ENCODE measurements around the gene RPRML. TPM values are rescaled to one million over a fixed set of nuclear protein-coding genes. Genes with fewer than 3 reads are reported as not detected.
"Not testable (repeated sequence)": the region's sequence is repeated elsewhere in the genome, so short reads cannot be mapped to it uniquely, and the experiment has no call there.

RPRML gene
- total RNA-seq, 4 donors from 2014 or later, result 0.59 TPM; not detected in 3

- Histone ChIP-seq H3K36me3 (peaks cover 0 to 28% (median 0%) of the 10 kb centered on the region in 3 donors), H3K9me3 (peaks cover 0 to 2% (median 0%) of the 10 kb centered on the region in 4 donors), H3K27me3 (no peaks in the 10 kb centered on the region), H3K4me3 (no peak overlapping the region), H3K27ac (no peak overlapping the region), H3K4me1 (no peaks in the 10 kb centered on the region)
- TF ChIP-seq POLR2A (IDR thresholded peaks at IDR 0.05) (no peak), EP300 (IDR thresholded peaks at IDR 0.05) (no peak), CTCF (IDR thresholded peaks at IDR 0.05) (no peak)
- WGBS, 2 donors, result 43 to 45% methylated on average over 2 of the region's 2 CpGs
- no peak for DNase-seq (ENCODE audit: low spot score in 2 of 2)
These were observed 18.9 kb downstream of the RPRML start for GRCh38 chr17:46960152-46960551.

- no peaks in the 10 kb centered on the region for H3K27me3 ChIP-seq
- no peak overlapping the region for H3K4me3 ChIP-seq
- H3K27ac ChIP-seq, result no peak overlapping the region
- no peak for DNase-seq (ENCODE audit: low spot score in 2 of 2)
- peaks cover 0 to 28% (median 0%) of the 10 kb centered on the region in 3 donors for H3K36me3 ChIP-seq
- no peaks in the 10 kb centered on the region for H3K4me1 ChIP-seq
- TF ChIP-seq POLR2A (IDR thresholded peaks at IDR 0.05), result no peak
- TF ChIP-seq EP300 (IDR thresholded peaks at IDR 0.05), result no peak
- TF ChIP-seq CTCF (IDR thresholded peaks at IDR 0.05), result no peak
- 47 to 56% methylated on average over 8 of the region's 8 CpGs for WGBS, 2 donors
- H3K9me3 ChIP-seq, result peaks cover 0 to 2% (median 0%) of the 10 kb centered on the region in 4 donors
These were observed 20.9 kb downstream of the RPRML start for GRCh38 chr17:46958041-46958591.

- not testable (repeated sequence) for H3K9me3 ChIP-seq; H3K4me1 ChIP-seq; H3K4me3 ChIP-seq; H3K27me3 ChIP-seq; H3K27ac ChIP-seq; DNase-seq (ENCODE audit: low spot score in 2 of 2)
- H3K36me3 ChIP-seq, result peaks cover 0 to 29% (median 0%) of the 10 kb centered on the region in 3 donors
- WGBS, 2 donors, result 77 to 88% methylated on average over 1 to 2 of the region's 4 CpGs
These were observed 25.9 kb downstream of the RPRML start for GRCh38 chr17:46953191-46953590.

GRCh38 chr17:46952115-46952514, 26.9 kb downstream of the RPRML start:
- no peaks in the 10 kb centered on the region for H3K9me3 ChIP-seq
- H3K27me3 ChIP-seq, result no peaks in the 10 kb centered on the region
- TF ChIP-seq EP300 (IDR thresholded peaks at IDR 0.05) (no peak), POLR2A (IDR thresholded peaks at IDR 0.05) (no peak), CTCF (IDR thresholded peaks at IDR 0.05) (no peak)
- H3K4me3 ChIP-seq, result no peak overlapping the region
- 57 to 83% methylated on average over 6 to 9 of the region's 9 CpGs for WGBS, 2 donors
- H3K27ac ChIP-seq, result no peak overlapping the region
- H3K4me1 ChIP-seq, result no peaks in the 10 kb centered on the region
- DNase-seq (ENCODE audit: low spot score in 2 of 2), result no peak
- H3K36me3 ChIP-seq, result peaks cover 0 to 29% (median 0%) of the 10 kb centered on the region in 3 donors

- DNase-seq (ENCODE audit: low spot score in 2 of 2), result no peak
- TF ChIP-seq CTCF (IDR thresholded peaks at IDR 0.05) (no peak), EP300 (IDR thresholded peaks at IDR 0.05) (no peak), POLR2A (IDR thresholded peaks at IDR 0.05) (no peak)
These were observed 27.3 kb downstream of the RPRML start for GRCh38 chr17:46951706-46952105.

More at GRCh38 chr17:46951706-46952105, 27.3 kb downstream of the RPRML start:
- Histone ChIP-seq H3K27me3 (no peaks in the 10 kb centered on the region), H3K9me3 (no peaks in the 10 kb centered on the region), H3K4me3 (no peak overlapping the region), H3K36me3 (peaks cover 0 to 25% (median 0%) of the 10 kb centered on the region in 3 donors), H3K27ac (no peak overlapping the region), H3K4me1 (no peaks in the 10 kb centered on the region)
- 22 to 28% methylated on average over 5 of the region's 5 CpGs for WGBS, 2 donors

Measured in tibial nerve (tissue), 4 donors.